Breast epithelium (tissue), 4 donors: ENCODE data around the gene MPST. TPM values are rescaled to one million over a fixed set of nuclear protein-coding genes. Genes with fewer than 3 reads are reported as not detected.

Source experiments
- DNase-seq, 2 donors: peaks; one replicate each; pipeline ENCODE4 v3.0.0-alpha.2; 2019; ENCODE audit warnings: low spot score in 2 of 2
- H3K27ac ChIP-seq, 2 donors: fragments of 200-600 bp; sonication (generic) in 1 of 2; one replicate each; pipeline ENCODE4 v1.5.1; 2016 to 2019; ENCODE audit warnings: mild to moderate bottlenecking in 1 of 2
- H3K27me3 ChIP-seq, 2 donors: fragments of 200-600 bp; sonication (generic) in 1 of 2; one replicate each; pipeline versions ENCODE4 v1.5.1 to v1.6.0; 2017 to 2019; ENCODE audit warnings: control low read depth in 1 of 2, mild to moderate bottlenecking in 1 of 2
- H3K36me3 ChIP-seq: fragments of 200-600 bp; one replicate; pipeline ENCODE4 v1.5.1; 2019
- H3K4me1 ChIP-seq, 2 donors: fragments of 200-600 bp; sonication (generic); one replicate each; pipeline ENCODE4 v1.5.1; 2016 to 2019; ENCODE audit warnings: control low read depth in 1 of 2
- H3K4me3 ChIP-seq, 3 donors: fragments of 200-600 bp; sonication (generic); 1 replicate in 2 of 3; 2 replicates in 1 of 3; pipeline ENCODE4 v1.5.1; 2016 to 2019; ENCODE audit warnings: mild to moderate bottlenecking in 3 of 3, moderate library complexity in 2 of 3
- H3K9me3 ChIP-seq, 2 donors: fragments of 200-600 bp; sonication (generic) in 1 of 2; one replicate each; pipeline ENCODE4 v1.5.1; 2016 to 2019; ENCODE audit warnings: control low read depth in 1 of 2
- CTCF ChIP-seq, 3 donors: fragments of 450-650 bp; IDR thresholded peaks; one replicate each; pipeline ENCODE4 v1.5.1; 2016 to 2017; ENCODE audit warnings: antibody characterized with exemption in 3 of 3, mild to moderate bottlenecking in 3 of 3, moderate library complexity in 3 of 3
- POLR2A ChIP-seq: fragments of 450-650 bp; IDR thresholded peaks from one replicate; pipeline ENCODE4 v1.6.1; 2016; ENCODE audit warnings: antibody characterized with exemption, mild to moderate bottlenecking, moderate library complexity
- POLR2AphosphoS5 ChIP-seq, 3 donors: sonication (generic); formaldehyde crosslinking; IDR thresholded peaks; one replicate each; pipeline ENCODE4 v1.6.1; 2017; ENCODE audit warnings: antibody characterized with exemption in 3 of 3
- intact Hi-C: fragments of 100-400 bp; cut with DNase I; formaldehyde crosslinking; loops from one replicate; pipeline ENCODE4 v1.15.1; 2023; ENCODE audit warnings: low total_unique reads
- total RNA-seq, 3 donors: library from RNA; depleted of rRNA; stranded (reverse); fragments of >200 nt; gene quantifications; one replicate each; pipeline ENCODE4 v1.1.0, GENCODE V29; 2016

The MPST gene
- total RNA-seq, 3 donors from 2014 or later = 72.0 to 175 (median 113) TPM

- TF ChIP-seq CTCF (IDR thresholded peaks at IDR 0.05) (no peak), POLR2A (no peak), POLR2AphosphoS5 (IDR thresholded peaks at IDR 0.05) (no peak)
Measured at GRCh38 chr22:37026325-37026724, 6.8 kb downstream of the MPST start.

GRCh38 chr22:37027556-37027955 is 8.0 kb downstream of the MPST start:
- TF ChIP-seq CTCF (IDR thresholded peaks at IDR 0.05) (no peak), POLR2A (no peak), POLR2AphosphoS5 (IDR thresholded peaks at IDR 0.05) (no peak)
- Histone ChIP-seq H3K4me1 (peaks cover 0 to 3% of the 10 kb centered on the region in 2 donors), H3K27ac (no peak overlapping the region), H3K36me3 (no peaks in the 10 kb centered on the region), H3K9me3 (no peaks in the 10 kb centered on the region), H3K27me3 (no peaks in the 10 kb centered on the region), H3K4me3 (no peak overlapping the region)
- intact Hi-C loops = no loop called here
- DNase-seq = no peak

More at GRCh38 chr22:37026325-37026724, 6.8 kb downstream of the MPST start:
- Histone ChIP-seq H3K4me3 (no peak overlapping the region), H3K27ac (no peak overlapping the region), H3K36me3 (no peaks in the 10 kb centered on the region), H3K27me3 (no peaks in the 10 kb centered on the region), H3K9me3 (no peaks in the 10 kb centered on the region), H3K4me1 (peaks cover 0 to 8% of the 10 kb centered on the region in 2 donors)
- DNase-seq = no peak
- intact Hi-C loops = no loop called here

- TF ChIP-seq CTCF (IDR thresholded peaks at IDR 0.05) = no peak
- no peak for TF ChIP-seq POLR2AphosphoS5 (IDR thresholded peaks at IDR 0.05)
- no peak for TF ChIP-seq POLR2A
- H3K36me3 ChIP-seq = no peaks in the 10 kb centered on the region
- DNase-seq = no peak
- intact Hi-C loops = loop anchor here (1.0 kb wide), 1 partner anchor 40 kb away; no protein-coding TSS in a partner anchor
- H3K27ac ChIP-seq = no peak overlapping the region
- H3K9me3 ChIP-seq = no peaks in the 10 kb centered on the region
- H3K27me3 ChIP-seq = no peaks in the 10 kb centered on the region
- peaks cover 0 to 8% of the 10 kb centered on the region in 2 donors for H3K4me1 ChIP-seq
- no peak overlapping the region for H3K4me3 ChIP-seq
Measured at GRCh38 chr22:37028692-37029674, 9.4 kb downstream of the MPST start.

GRCh38 chr22:37030560-37031281 is 11.2 kb downstream of the MPST start:
- peaks cover 0 to 8% of the 10 kb centered on the region in 2 donors for H3K4me1 ChIP-seq
- H3K9me3 ChIP-seq = no peaks in the 10 kb centered on the region
- DNase-seq = no peak
- no peak for TF ChIP-seq POLR2AphosphoS5 (IDR thresholded peaks at IDR 0.05)
- TF ChIP-seq POLR2A = no peak
- TF ChIP-seq CTCF (IDR thresholded peaks at IDR 0.05) = no peak
- intact Hi-C loops = no loop called here
- no peaks in the 10 kb centered on the region for H3K27me3 ChIP-seq
- no peak overlapping the region for H3K27ac ChIP-seq
- H3K4me3 ChIP-seq = no peak overlapping the region
- no peaks in the 10 kb centered on the region for H3K36me3 ChIP-seq
